NCI-H146 treated with DMSO at 0.1 percent for 48 hours (cell line): ENCODE results near the gene KRTAP2-1.
"Not testable (repeated sequence)": the region's sequence is repeated elsewhere in the genome, so short reads cannot be mapped to it uniquely, and the experiment has no call there.

Experiments used
- DNase-seq: peaks from one replicate; lab custom pipeline; 2025; ENCODE audit not compliant: unreplicated experiment; lab: John Stamatoyannopoulos, UW

The KRTAP2-1 gene, protein sequence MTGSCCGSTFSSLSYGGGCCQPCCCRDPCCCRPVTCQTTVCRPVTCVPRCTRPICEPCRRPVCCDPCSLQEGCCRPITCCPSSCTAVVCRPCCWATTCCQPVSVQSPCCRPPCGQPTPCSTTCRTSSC

DNA sequence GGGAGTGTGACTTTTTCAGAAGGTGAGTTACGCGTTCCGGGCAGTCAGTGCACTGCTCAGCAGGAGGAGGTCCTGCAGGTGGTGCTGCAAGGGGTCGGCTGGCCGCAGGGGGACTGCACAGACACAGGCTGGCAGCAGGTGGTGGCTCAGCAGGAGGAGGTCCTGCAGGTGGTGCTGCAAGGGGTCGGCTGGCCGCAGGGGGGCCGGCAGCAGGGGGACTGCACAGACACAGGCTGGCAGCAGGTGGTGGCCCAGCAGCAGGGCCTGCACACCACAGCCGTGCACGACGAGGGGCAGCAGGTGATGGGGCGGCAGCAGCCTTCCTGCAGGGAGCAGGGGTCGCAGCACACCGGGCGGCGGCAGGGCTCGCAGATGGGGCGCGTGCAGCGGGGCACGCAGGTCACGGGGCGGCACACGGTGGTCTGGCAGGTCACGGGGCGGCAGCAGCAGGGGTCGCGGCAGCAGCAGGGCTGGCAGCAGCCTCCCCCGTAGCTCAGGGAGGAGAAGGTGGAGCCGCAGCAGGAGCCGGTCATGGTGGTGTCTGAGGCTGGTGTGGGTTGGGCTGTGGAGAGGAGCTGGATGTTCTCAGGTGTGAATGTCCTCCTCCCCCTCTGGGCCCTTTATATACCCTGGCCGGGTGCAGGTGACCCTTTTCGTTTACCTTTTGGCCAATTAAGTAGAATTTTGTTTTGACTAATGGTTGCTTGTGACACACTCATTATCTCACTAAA is at the start of gene KRTAP2-1:
TSS of gene KRTAP2-1 (minus strand) at position 582 of the 731 bp plus-strand sequence. CDS start at position 533, 49 bp downstream.
- DNase-seq, result not testable (repeated sequence)

DNA sequence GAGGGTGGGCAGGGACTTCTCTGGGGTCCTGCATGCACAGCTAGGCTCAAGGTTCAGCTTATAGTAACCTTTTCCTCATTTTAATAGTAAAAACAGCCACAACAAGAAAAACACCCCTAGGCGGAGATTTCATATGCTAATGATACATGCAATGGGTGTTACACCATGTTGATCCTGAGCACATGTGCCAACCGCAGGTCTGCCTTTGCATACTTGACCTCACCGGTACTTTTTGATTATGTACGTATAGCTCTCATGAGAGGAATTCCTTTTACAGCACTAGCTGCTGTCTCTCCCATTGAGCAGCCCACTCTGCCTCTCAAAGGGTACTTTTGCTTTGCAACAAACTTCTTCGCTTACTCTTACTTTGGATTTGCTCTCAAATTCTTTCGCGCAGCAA is 48.9 kb upstream of the KRTAP2-1 start:
- no peak for DNase-seq

DNA sequence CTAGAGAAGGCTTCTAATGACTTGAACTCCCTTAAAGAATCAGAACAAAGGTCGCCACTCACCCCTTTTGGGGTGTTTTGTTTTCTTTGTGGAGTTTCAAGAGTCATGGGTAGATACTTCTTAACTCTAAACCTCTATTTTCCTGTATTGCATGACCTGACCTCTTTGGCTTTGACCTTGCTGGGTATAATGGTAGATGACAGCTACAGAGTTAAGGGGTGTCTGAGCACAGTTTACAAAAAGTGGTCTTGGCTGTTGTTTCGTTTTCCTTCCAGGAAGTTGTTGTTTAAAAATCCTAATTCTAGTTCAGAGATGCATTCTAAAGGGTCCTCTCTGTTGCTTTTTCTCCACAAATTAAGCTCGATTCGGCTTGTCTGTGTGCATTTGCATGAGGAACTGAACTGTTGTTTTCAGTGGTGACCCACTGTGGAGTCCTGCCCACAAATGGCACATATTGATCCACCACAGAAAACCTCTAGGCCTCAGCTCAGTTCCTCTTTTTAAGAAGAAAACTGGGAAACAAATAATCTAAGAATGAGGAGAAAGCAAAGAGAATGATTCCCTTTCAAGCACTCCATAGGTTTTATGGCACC is 41.7 kb upstream of the KRTAP2-1 start:
- DNase-seq, result not testable (repeated sequence)

DNA sequence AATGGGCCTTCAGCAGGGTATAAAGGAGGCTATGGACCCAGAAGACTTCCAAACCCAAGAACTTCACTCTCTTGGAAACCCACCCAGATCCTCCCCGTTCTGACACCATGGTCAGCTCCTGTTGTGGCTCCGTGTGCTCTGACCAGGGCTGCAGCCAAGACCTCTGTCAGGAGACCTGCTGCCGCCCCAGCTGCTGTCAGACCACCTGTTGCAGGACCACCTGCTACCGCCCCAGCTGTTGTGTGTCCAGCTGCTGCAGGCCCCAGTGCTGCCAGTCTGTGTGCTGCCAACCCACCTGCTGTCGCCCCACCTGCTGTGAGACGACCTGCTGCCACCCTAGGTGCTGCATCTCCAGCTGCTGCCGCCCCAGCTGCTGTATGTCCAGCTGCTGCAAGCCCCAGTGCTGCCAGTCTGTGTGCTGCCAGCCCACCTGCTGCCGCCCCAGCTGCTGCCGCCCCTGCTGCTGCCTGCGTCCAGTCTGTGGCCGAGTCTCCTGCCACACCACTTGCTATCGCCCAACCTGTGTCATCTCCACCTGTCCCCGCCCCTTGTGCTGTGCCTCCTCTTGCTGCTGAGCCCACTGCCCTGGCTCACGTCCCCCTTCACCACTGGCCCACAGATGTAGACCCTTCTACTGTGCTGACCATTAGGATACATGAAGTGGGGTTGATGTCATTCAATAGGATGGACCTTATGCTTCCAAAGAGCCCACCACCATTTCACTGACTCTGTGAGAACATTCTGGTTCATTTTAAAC is 37.2 kb upstream of the KRTAP2-1 start, which contains the start of gene KRTAP4-7:
TSS of gene KRTAP4-7 (plus strand) at position 51 of the 757 bp plus-strand sequence. CDS start at position 108, 57 bp downstream.
- not testable (repeated sequence) for DNase-seq

DNA sequence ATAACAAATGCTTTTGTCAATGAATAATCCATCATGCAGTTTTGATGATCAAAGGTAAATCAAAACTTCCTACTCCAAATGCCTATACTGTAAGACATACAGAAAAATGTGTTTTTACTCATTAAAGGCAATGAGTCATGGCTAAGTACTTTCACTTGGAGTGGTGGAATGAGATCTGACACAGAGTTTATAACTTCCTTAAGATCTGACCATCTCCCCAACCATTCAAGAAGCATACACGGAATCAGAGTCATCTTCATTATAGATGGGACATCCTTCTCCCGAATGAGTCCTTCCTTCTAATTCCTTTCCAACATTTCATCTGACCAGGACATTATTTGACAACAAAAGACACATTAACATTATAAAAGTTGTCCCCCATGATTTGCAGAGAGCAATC is 36.3 kb upstream of the KRTAP2-1 start:
- DNase-seq, result not testable (repeated sequence)

DNA sequence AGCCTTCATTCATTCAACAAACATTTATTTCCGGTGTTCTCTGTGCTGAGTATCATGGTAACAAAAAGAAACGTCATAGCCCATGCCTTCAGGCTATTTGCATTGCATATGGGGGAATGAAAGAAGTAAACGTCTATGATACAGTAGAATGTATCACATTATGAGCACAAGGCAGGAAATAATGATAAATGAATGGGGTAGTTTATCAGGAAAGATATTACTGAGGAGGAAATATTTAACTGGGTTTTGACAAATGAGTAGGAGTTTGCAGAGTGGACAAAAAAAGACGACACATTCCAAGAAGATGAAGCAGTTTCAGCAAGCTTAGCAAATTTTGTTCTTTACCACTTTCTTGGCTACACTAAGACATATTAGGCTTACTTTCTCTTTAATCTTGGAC is 35.5 kb upstream of the KRTAP2-1 start:
- no peak for DNase-seq

DNA sequence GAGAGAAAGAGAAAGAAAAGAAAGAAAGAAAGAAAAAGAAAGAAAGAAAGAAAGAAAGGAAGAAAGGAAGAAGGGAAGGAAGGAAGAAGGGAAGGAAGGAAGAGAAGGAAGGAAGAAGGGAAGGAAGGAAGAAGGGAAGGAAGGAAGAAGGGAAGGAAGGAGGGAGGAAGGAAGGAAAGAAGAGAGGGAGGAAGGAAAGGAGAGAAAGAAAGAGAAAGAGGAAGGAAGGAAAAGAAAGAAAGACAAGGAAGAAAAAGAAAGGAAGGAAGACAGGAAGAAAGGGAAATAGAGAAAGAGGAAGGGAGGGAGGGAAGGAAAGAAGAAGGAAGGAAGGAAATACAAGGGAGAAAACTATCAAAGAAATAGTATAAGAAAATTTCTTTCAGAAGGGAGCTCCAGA is 29.7 kb upstream of the KRTAP2-1 start:
- DNase-seq, result no peak

DNA sequence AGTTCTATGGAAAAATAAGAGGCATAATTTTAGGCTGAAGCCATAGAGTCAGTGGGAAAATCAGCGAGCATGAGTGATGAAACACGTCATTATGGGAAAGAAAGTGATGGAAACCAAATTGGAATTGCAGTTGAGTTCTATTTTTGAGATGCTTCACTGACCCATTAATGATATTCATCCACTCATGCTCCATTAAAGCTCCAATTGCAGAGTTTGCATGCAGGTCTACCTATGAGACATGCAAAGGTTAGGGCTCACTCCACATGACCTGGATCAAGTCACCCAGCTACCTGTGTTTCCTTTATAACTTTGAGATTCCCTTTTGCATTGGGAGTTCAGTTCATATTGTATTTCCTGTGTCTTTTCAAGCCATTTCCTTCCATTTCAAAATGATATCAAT is 26.6 kb upstream of the KRTAP2-1 start:
- DNase-seq, result no peak

DNA sequence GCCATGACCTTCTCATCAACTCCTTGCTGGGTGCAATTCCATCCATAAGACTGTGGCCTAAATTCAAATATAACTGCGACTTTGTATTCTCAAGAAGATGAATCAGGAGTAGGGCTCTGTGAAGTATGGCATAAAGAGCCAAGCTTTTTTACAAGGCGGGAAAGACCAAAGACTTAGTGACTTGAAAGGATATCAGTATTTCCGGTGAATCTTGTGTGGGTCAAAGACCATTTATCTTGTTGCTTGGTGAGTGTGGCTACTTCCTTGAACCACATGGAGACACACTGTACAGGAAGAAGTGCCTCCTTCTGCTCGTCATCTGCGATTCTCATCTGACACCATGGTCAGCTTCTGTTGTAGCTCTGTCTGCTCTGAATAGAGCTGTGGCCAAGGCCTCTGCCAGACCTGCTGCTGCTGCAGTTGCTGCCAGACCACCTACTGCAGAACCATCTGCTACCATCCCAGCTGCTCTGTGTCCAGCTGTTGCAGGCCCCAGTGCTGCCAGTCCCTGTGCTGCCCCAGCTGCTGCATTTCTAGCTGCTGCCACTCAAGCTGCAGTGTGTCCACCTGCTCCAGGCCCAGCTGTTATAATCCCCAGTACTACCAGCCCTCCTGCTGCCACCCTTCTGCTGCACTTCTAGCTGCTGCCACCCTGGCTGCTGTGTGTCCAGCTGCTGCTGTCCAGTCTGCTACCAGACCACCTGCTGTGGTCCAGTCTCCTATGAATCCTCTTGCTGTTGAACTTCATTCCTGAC is 24.7 kb upstream of the KRTAP2-1 start:
- peak; percentile 33 for DNase-seq

DNA sequence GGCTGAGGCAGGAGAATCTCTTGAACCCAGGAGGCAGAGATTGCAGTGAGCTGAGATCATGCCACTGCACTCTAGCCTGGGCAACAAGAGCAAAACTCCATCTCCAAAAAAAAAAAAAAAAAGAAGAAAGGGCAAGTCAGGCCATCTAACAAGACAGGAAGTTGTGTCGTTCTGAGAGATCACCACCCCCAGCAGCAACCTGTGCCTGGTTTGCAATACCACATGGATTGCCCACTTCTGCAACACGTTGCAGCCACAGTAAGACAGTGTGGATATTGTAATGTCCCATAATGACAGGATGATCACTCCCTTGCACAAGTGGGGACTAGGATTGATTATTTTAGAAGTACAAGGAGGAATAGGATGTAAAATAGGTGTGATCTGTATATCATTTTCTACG is 21.9 kb upstream of the KRTAP2-1 start:
- DNase-seq, result no peak

DNA sequence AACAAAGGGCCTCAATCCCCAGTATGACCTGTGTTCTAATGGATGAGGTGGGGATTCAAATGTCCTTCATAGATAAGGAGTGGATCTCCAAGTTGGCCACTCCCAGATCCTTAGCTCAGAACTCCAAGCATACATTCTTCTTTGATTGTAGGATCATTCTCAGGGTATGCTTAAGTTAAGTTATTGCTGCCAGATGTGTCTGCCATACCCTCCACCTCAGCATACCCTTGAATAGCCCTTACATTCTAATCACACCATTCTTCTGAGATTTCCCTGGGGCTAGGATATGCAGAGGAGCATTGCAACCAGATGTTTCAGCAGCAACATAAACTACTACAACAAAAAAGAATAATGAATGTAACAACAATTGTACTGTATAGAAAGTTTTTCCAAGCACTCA is 20.2 kb upstream of the KRTAP2-1 start:
- DNase-seq, result no peak

DNA sequence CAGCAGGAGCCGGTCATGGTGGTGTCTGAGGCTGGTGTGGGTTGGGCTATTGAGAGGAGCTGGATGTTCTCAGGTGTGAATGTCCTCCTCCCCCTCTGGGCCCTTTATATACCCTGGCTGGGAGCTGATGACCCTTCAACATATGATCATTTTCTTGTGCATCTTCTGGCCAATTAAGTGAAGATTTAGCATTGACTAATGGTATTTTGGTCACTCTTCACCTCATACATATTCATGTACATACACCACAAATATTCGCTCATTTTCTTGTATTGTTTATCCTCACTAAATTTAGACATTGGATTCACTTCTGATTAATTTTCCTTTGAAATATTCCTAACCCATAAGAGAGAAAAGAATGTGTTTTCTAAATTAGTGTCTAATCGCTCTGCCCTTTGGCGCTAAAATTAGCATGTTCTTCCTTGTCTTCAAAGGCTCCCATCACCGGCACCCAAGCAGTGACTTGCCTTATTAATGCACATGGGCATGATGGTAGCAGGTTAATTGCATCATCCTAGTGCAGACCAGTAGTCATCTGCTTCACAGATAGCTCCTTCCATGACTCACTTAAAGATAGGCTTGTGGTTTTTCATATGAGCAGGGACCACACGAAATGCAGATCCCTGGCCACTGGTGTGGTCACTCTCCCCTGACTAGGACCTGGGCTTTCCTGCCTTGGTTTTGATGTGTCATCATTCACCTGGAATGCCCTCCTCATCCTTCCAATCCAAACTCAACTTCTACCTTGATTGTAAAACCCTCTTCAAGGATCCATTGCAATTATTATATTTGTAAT is 18.9 kb upstream of the KRTAP2-1 start, which contains the start of gene KRTAP2-4:
TSS of gene KRTAP2-4 (minus strand) at position 51 of the 796 bp plus-strand sequence. CDS start at position 17, 34 bp downstream.
- peak; percentile 15 for DNase-seq

DNA sequence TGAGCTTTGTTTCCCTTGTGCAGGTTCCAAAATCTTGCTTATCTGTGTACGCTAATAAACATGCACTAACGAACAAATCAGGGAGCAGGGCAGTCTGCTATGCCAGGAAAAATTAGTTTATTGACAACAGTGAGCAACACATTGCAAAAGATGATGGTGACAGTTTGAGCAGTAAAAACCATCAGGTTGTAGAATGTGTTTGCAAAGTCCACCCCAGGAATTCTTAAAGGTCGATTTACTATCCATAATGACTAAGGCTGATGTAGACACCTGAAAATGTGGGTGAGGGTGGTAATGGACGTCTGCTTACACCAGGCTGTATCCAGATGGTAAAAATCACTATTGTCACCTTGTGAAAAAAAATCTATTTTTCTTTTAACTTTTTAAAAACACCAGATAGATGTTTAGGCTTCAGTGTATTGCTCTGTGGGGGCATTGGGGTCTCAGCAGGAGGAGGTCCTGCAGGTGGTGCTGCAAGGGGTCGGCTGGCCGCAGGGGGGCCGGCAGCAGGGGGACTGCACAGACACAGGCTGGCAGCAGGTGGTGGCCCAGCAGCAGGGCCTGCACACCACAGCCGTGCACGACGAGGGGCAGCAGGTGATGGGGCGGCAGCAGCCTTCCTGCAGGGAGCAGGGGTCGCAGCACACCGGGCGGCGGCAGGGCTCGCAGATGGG is 18.0 kb upstream of the KRTAP2-1 start:
- not testable (repeated sequence) for DNase-seq

DNA sequence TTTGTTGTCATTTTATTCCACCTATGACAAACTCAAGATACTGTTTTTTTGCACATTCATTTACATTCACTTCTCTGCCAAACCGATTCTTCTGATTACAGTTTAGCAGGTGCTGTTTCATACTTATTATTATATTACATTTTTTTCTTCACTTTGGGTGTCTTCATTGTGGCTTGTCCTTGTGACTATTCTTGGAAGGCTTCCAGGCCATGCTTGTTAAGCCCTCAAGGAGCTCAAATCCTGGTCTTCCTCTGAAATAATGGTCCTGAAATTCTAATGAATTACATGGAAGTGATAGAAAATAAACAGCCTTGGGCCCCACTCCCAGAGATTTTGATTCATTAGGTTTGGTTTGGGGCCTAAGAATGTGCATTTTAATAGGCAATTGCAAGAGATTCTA is 17.2 kb upstream of the KRTAP2-1 start:
- no peak for DNase-seq

DNA sequence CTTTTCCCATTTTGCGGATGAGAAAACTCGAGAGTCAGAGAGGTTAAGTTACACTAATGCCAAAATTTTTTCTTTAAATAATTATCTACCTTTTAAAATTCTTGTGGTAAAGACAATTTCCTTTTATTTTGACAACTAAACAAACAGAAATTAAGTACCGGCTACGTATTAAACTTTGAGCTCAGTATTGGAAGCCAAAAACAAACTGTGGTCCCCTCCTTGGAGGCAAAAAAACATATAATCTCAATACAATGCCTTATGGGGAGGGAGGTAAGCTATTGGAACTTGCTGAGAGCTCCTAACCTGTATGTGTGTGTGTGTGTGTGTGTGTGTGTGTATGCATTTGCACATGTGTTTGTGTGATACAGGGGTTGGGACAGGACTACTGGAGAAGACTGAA is 16.3 kb upstream of the KRTAP2-1 start:
- no peak for DNase-seq

DNA sequence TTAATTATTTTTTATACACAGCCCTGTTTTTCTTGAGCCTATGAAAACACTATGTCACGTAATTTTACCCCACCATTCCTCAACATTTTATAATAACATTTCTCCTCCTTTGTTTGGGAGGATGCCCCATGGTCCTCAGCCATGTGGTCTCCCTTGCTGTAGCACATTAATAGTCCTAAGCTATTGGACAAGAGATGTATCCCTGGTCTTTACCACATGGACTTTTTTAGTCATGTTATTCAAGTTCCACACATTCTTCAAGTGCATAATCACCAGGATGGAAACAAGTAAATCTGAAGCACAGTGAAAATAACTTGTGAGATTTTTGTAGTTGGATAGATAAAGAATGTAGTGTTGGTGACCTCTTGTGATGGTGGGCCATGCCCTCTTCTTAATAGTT is 14.8 kb upstream of the KRTAP2-1 start:
- DNase-seq, result no peak

DNA sequence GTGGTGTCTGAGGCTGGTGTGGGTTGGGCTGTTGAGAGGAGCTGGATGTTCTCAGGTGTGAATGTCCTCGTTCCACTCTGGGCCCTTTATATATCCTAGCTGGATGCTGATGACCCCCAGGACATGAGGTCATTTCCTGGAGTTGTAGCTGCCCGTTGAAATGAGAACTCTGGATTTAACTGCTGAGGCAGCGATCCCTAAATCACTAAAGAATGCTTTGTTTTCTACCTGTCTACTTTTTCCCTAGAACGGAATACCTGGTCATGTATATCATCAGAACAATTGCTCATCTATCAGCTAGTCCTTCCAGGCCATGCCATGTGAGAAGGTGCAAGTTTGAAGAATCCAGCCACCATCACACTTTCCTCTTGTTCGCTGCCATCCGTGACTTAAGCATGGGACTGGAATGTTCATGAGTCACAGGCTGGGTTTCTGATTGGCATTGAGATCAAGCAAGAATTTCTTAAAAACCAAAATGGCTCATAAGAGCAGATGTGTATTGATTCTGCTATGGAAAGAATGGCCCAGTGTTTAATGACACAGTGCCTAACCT is 13.0 kb upstream of the KRTAP2-1 start, which contains the start of gene KRTAP2-3:
TSS of gene KRTAP2-3 (minus strand) at position 63 of the 553 bp plus-strand sequence. CDS start 64 bp downstream, outside the sequence.
- peak; percentile 15 for DNase-seq

DNA sequence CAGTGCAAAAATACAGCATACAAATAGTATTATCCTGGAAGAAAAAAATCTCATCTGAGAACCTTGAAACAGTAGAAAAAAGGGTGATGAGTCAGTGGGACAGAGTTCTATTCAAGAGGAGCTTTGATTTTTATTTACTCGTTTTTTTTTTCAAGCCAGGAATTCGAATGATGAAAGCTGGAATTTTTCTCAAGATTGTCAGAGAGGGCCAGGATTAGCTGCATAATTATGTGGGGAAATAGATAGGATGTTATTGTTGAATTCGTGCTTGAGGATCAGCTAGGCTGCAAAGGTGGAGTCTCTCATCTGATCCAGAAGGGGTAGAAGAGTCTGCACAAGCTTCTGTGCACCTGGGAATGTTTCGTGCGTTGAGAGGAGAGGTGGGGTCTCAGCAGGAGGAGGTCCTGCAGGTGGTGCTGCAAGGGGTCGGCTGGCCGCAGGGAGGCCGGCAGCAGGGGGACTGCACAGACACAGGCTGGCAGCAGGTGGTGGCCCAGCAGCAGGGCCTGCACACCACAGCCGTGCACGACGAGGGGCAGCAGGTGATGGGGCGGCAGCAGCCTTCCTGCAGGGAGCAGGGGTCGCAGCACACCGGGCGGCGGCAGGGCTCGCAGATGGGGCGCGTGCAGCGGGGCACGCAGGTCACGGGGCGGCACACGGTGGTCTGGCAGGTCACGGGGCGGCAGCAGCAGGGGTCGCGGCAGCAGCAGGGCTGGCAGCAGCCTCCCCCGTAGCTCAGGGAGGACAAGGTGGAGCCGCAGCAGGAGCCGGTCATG is 12.3 kb upstream of the KRTAP2-1 start:
- DNase-seq, result peak; percentile 59
